GM23338 (cell line): ENCODE data around the gene KPNA6. TPM values are rescaled to one million over a fixed set of nuclear protein-coding genes. Genes with fewer than 3 reads are reported as not detected.

Experiments
- microRNA-seq: library from miRNA; unstranded; fragments of <30 nt; microRNA quantifications from one replicate; pipeline ENCODE4, GENCODE V29; 2017
- polyA plus RNA-seq: library from polyadenylated mRNA; unstranded; fragments of >200 nt; fragmentation: Nextera tagmentation; extraction: Ambion mirVana; gene quantifications from 2 replicates; pipeline ENCODE4 v1.2.1, GENCODE V29; 2016
- small RNA-seq: library from RNA; depleted of rRNA; stranded (forward); fragments of <200 nt; gene quantifications from one replicate; pipeline ENCODE3, GENCODE V24; 2014; ENCODE audit warnings: low replicate concordance
- total RNA-seq: library from RNA; depleted of rRNA; stranded (reverse); fragments of >200 nt; shearing (Covaris generic); gene quantifications from 2 replicates; pipeline ENCODE4 v1.2.3, GENCODE V29; 2014; rRNA removed
- TF ChIP-seq, protein P1 (sequence below), 2 experiments: fragments of 200-600 bp in 1 of 2; sonication (generic) in 1 of 2; conservative IDR thresholded peaks; 2 replicates each; pipeline versions ENCODE4 v1.5.1 to v1.6.1; 2016 to 2017; ENCODE audit warnings: antibody characterized with exemption in 2 of 2, low read depth in 2 of 2, mild to moderate bottlenecking in 2 of 2, moderate library complexity in 1 of 2

The KPNA6 gene
- total and polyA plus RNA-seq, 2 experiments from 2014 or later: 28.6 to 72.2 TPM

DNA sequence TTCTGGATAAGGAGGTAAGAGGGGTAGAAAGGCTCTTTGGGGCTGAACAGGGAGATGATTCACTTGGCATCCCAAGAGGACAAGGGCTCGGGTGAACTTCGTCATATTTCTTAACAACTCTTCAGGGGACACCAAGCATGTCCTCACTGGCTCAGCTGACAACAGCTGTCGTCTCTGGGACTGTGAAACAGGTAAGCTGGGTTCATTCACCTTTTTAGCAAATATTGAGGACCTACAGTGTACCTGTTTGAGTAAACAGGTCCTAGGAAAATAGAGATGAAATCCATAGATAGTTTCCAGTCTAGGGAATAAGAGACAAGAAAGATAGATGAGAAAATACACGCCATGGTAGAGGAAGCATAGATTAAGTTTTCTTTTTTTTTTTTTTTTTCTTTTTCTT is 116.4 kb downstream of the KPNA6 start (continued):
- TF ChIP-seq, protein P1, sequence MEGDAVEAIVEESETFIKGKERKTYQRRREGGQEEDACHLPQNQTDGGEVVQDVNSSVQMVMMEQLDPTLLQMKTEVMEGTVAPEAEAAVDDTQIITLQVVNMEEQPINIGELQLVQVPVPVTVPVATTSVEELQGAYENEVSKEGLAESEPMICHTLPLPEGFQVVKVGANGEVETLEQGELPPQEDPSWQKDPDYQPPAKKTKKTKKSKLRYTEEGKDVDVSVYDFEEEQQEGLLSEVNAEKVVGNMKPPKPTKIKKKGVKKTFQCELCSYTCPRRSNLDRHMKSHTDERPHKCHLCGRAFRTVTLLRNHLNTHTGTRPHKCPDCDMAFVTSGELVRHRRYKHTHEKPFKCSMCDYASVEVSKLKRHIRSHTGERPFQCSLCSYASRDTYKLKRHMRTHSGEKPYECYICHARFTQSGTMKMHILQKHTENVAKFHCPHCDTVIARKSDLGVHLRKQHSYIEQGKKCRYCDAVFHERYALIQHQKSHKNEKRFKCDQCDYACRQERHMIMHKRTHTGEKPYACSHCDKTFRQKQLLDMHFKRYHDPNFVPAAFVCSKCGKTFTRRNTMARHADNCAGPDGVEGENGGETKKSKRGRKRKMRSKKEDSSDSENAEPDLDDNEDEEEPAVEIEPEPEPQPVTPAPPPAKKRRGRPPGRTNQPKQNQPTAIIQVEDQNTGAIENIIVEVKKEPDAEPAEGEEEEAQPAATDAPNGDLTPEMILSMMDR (conservative IDR thresholded peaks at IDR 0.05; ENCODE audit: low read depth in 2 of 2): no peak

Small RNA genes within 50 kb of the gene (microRNA-seq; reads per million reads assigned to microRNA genes)
- gene MIR5585: not detected

Small RNA genes within 50 kb of the gene (small RNA-seq; reads per million reads assigned to genes)
- gene MIR5585 (not detected), gene RF00017 (not detected)

Other genes with a start within 250 kb of the KPNA6 start
- 260 and 354 TPM in 2 replicates for gene PTP4A2, start 169.7 kb upstream of the KPNA6 start, total RNA-seq
- gene PTP4A2, start 169.7 kb upstream of the KPNA6 start, polyA plus RNA-seq: 138 and 153 TPM in 2 replicates
- 251 and 263 TPM in 2 replicates for gene KHDRBS1, start 94.2 kb upstream of the KPNA6 start, total RNA-seq
- 184 and 191 TPM in 2 replicates for gene KHDRBS1, start 94.2 kb upstream of the KPNA6 start, polyA plus RNA-seq
- gene TMEM39B, start 35.1 kb upstream of the KPNA6 start, total RNA-seq: 9.7 and 10.1 TPM in 2 replicates
- 17.8 and 18.3 TPM in 2 replicates for gene TMEM39B, start 35.1 kb upstream of the KPNA6 start, polyA plus RNA-seq
- gene TXLNA, start 71.6 kb downstream of the KPNA6 start, total RNA-seq: 45.2 and 52.1 TPM in 2 replicates
- 13.2 and 15.2 TPM in 2 replicates for gene TXLNA, start 71.6 kb downstream of the KPNA6 start, polyA plus RNA-seq
- 8.6 and 8.7 TPM in 2 replicates for gene CCDC28B, start 92.5 kb downstream of the KPNA6 start, total RNA-seq
- 35.2 and 39.7 TPM in 2 replicates for gene CCDC28B, start 92.5 kb downstream of the KPNA6 start, polyA plus RNA-seq
- 3.5 and 3.8 TPM in 2 replicates for gene IQCC, start 97.6 kb downstream of the KPNA6 start, total RNA-seq
- gene IQCC, start 97.6 kb downstream of the KPNA6 start, polyA plus RNA-seq: 1.7 and 2.5 TPM in 2 replicates
- gene DCDC2B, start 101.0 kb downstream of the KPNA6 start, total RNA-seq: not detected in 2 replicates
- gene DCDC2B, start 101.0 kb downstream of the KPNA6 start, polyA plus RNA-seq: 0.21 and 0.42 TPM in 2 replicates
- 4.7 and 7.7 TPM in 2 replicates for gene TMEM234, start 114.3 kb downstream of the KPNA6 start, total RNA-seq
- gene TMEM234, start 114.3 kb downstream of the KPNA6 start, polyA plus RNA-seq: 8.1 and 8.2 TPM in 2 replicates
- 249 and 274 TPM in 2 replicates for gene EIF3I, start 114.4 kb downstream of the KPNA6 start, total RNA-seq
- gene EIF3I, start 114.4 kb downstream of the KPNA6 start, polyA plus RNA-seq: 224 and 228 TPM in 2 replicates
- gene FAM167B, start 139.2 kb downstream of the KPNA6 start, total RNA-seq: 0.31 TPM in 1 of 2 replicates, not detected in the other
- gene FAM167B, start 139.2 kb downstream of the KPNA6 start, polyA plus RNA-seq: 2.2 TPM in 2 replicates
- 69.4 and 86.6 TPM in 2 replicates for gene LCK, start 143.2 kb downstream of the KPNA6 start, total RNA-seq
- 33.2 and 37.5 TPM in 2 replicates for gene LCK, start 143.2 kb downstream of the KPNA6 start, polyA plus RNA-seq
- 104 and 116 TPM in 2 replicates for gene HDAC1, start 184.0 kb downstream of the KPNA6 start, total RNA-seq
- gene HDAC1, start 184.0 kb downstream of the KPNA6 start, polyA plus RNA-seq: 82.6 and 84.7 TPM in 2 replicates
- gene MARCKSL1, start 228.2 kb downstream of the KPNA6 start, total RNA-seq: 266 and 329 TPM in 2 replicates
- gene MARCKSL1, start 228.2 kb downstream of the KPNA6 start, polyA plus RNA-seq: 553 and 576 TPM in 2 replicates